C4-2B (cell line): ENCODE data around the gene GP2.

ENCODE experiments used
- ZFX ChIP-seq: fragments of 450-650 bp; IDR thresholded peaks from 2 replicates; pipeline ENCODE4 v1.6.1; 2017
- TF ChIP-seq, protein P1 (sequence below): fragments of 450-650 bp; conservative IDR thresholded peaks from 2 replicates; pipeline ENCODE4 v1.5.1; 2017; ENCODE audit warnings: mild to moderate bottlenecking

DNA sequence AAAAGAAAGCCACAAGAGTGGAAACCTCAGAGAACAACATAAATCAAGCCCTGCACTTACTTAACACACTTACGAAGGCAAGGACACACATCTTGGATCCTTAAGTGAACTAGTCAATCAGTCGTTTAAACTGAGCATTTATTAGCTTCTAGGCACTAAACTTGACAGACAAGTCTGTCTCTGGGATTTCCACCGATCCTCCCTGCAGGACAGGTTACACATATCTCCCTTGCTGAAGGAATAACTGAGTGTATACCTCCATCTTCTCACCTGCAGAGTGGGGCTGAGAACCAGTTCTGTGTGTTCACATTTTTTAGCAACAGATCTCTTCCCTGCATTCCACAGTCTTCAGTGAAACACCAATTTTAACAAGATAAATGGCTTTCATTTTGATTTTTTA is 8.9 kb downstream of the GP2 start:
- TF ChIP-seq, protein P1, sequence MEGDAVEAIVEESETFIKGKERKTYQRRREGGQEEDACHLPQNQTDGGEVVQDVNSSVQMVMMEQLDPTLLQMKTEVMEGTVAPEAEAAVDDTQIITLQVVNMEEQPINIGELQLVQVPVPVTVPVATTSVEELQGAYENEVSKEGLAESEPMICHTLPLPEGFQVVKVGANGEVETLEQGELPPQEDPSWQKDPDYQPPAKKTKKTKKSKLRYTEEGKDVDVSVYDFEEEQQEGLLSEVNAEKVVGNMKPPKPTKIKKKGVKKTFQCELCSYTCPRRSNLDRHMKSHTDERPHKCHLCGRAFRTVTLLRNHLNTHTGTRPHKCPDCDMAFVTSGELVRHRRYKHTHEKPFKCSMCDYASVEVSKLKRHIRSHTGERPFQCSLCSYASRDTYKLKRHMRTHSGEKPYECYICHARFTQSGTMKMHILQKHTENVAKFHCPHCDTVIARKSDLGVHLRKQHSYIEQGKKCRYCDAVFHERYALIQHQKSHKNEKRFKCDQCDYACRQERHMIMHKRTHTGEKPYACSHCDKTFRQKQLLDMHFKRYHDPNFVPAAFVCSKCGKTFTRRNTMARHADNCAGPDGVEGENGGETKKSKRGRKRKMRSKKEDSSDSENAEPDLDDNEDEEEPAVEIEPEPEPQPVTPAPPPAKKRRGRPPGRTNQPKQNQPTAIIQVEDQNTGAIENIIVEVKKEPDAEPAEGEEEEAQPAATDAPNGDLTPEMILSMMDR: no peak
- no peak for TF ChIP-seq ZFX
